Astrocyte (in vitro differentiated cells and primary cell): ENCODE data around the gene DNAAF2. TPM values are rescaled to one million over a fixed set of nuclear protein-coding genes. Genes with fewer than 3 reads are reported as not detected.

Experiments
- DNase-seq: peaks from one replicate; pipeline ENCODE4 v3.0.0-alpha.2; 2010; ENCODE audit warnings: low read depth
- FAIRE-seq: peaks from 2 replicates; lab custom pipeline; 2011; peaks lifted over from hg19 to GRCh38; lab: Jason Lieb, UNC
- H2AFZ ChIP-seq: 2 replicates; pipeline ENCODE4 v1.6.0; 2012; ENCODE audit warnings: low read depth, low read length, inconsistent platforms
- H3K27ac ChIP-seq: 2 replicates; pipeline ENCODE4 v1.5.1; 2011; ENCODE audit warnings: low read depth, low read length, inconsistent platforms
- H3K27me3 ChIP-seq: 2 replicates; pipeline ENCODE4 v1.6.0; 2011; ENCODE audit warnings: low read length, inconsistent platforms; ENCODE audit not compliant: insufficient read depth
- H3K36me3 ChIP-seq: 2 replicates; pipeline ENCODE4 v1.5.1; 2011; ENCODE audit warnings: low read length, inconsistent platforms; ENCODE audit not compliant: insufficient read depth
- H3K4me1 ChIP-seq: 2 replicates; pipeline ENCODE4 v1.5.1; 2011; ENCODE audit warnings: low read length, inconsistent platforms; ENCODE audit not compliant: insufficient read depth
- H3K4me2 ChIP-seq: 2 replicates; pipeline ENCODE4 v1.6.0; 2012; ENCODE audit warnings: low read length, inconsistent platforms
- H3K4me3 ChIP-seq: 2 replicates; pipeline ENCODE4 v1.5.1; 2011; ENCODE audit warnings: low read depth, mild to moderate bottlenecking, low read length, inconsistent platforms; ENCODE audit not compliant: insufficient read depth
- H3K79me2 ChIP-seq: 2 replicates; pipeline ENCODE4 v1.6.0; 2012; ENCODE audit warnings: mild to moderate bottlenecking, low read length, inconsistent platforms; ENCODE audit not compliant: insufficient read depth
- H3K9ac ChIP-seq: 2 replicates; pipeline ENCODE4 v1.6.0; 2012; ENCODE audit warnings: mild to moderate bottlenecking, low read length, inconsistent platforms
- H3K9me3 ChIP-seq: 2 replicates; pipeline ENCODE4 v1.5.1; 2012; ENCODE audit warnings: low read depth, mild to moderate bottlenecking, low read length, inconsistent platforms; ENCODE audit not compliant: insufficient read depth
- H4K20me1 ChIP-seq: 2 replicates; pipeline ENCODE4 v1.6.0; 2012; ENCODE audit warnings: low read length, inconsistent platforms; ENCODE audit not compliant: insufficient read depth
- H3K27ac Mint-ChIP-seq: one replicate; pipeline ENCODE4 v1.8.0; 2021; ENCODE audit warnings: mild to moderate bottlenecking, mixed read lengths; ENCODE audit not compliant: unreplicated experiment
- H3K27me3 Mint-ChIP-seq: one replicate; pipeline ENCODE4 v1.8.0; 2021; ENCODE audit warnings: low read depth, mixed read lengths; ENCODE audit not compliant: unreplicated experiment
- H3K36me3 Mint-ChIP-seq: one replicate; pipeline ENCODE4 v1.8.0; 2021; ENCODE audit warnings: low read depth, mixed read lengths; ENCODE audit not compliant: unreplicated experiment
- H3K4me1 Mint-ChIP-seq: one replicate; pipeline ENCODE4 v1.8.0; 2021; ENCODE audit warnings: low read depth, mixed read lengths; ENCODE audit not compliant: unreplicated experiment
- H3K4me3 Mint-ChIP-seq: one replicate; pipeline ENCODE4 v1.8.0; 2021; ENCODE audit warnings: mild to moderate bottlenecking, moderate library complexity, mixed read lengths; ENCODE audit not compliant: unreplicated experiment
- H3K9me3 Mint-ChIP-seq: one replicate; pipeline ENCODE4 v1.8.0; 2021; ENCODE audit warnings: mild to moderate bottlenecking, mixed read lengths; ENCODE audit not compliant: unreplicated experiment
- CTCF ChIP-seq: IDR thresholded peaks from 2 replicates; pipeline ENCODE4 v1.5.1; 2011; ENCODE audit warnings: low read depth, mild to moderate bottlenecking, inconsistent platforms, low read length, moderate library complexity; ENCODE audit not compliant: insufficient read depth
- EZH2 ChIP-seq: IDR thresholded peaks from 2 replicates; pipeline ENCODE4 v1.6.1; 2012; ENCODE audit warnings: mild to moderate bottlenecking, low read length, inconsistent platforms; ENCODE audit not compliant: insufficient read depth
- total RNA-seq: library from RNA; stranded (reverse); gene quantifications from 2 replicates; pipeline ENCODE4 v1.2.1, GENCODE V29; 2021

DNAAF2 gene
- total RNA-seq, 1 donor from 2014 or later: 10.7 TPM

GRCh38 chr14:49583629-49584028 is 51.4 kb downstream of the DNAAF2 start:
- Mint-ChIP-seq H3K4me3 (peak overlapping the region; percentile 93), H3K4me1 (peaks cover 36% of the 10 kb centered on the region), H3K9me3 (peaks cover 2% of the 10 kb centered on the region), H3K27ac (peak overlapping the region; percentile 97), H3K27me3 (no peaks in the 10 kb centered on the region), H3K36me3 (peaks cover 22% of the 10 kb centered on the region)
- Histone ChIP-seq H3K4me1 (peaks cover 8% of the 10 kb centered on the region), H3K9ac (peak overlapping the region; percentile 97), H3K4me2 (peak overlapping the region; percentile 85), H3K4me3 (peak overlapping the region; percentile 97), H3K9me3 (no peaks in the 10 kb centered on the region), H3K79me2 (peaks cover 71% of the 10 kb centered on the region), H3K27ac (no peak overlapping the region), H3K36me3 (peaks cover 24% of the 10 kb centered on the region), H3K27me3 (no peaks in the 10 kb centered on the region), H4K20me1 (peaks cover 70% of the 10 kb centered on the region), H2AFZ (no peak overlapping the region)
- no peak for TF ChIP-seq CTCF
- no peak for TF ChIP-seq EZH2
- no peak for FAIRE-seq
- DNase-seq: no peak

- Mint-ChIP-seq H3K4me3 (peak overlapping the region; percentile 93), H3K27me3 (no peaks in the 10 kb centered on the region), H3K9me3 (peaks cover 2% of the 10 kb centered on the region), H3K36me3 (peaks cover 26% of the 10 kb centered on the region), H3K27ac (peak overlapping the region; percentile 50), H3K4me1 (peaks cover 37% of the 10 kb centered on the region)
- Histone ChIP-seq H3K27ac (no peak overlapping the region), H3K9me3 (no peaks in the 10 kb centered on the region), H4K20me1 (peaks cover 78% of the 10 kb centered on the region), H2AFZ (no peak overlapping the region), H3K79me2 (peaks cover 71% of the 10 kb centered on the region), H3K4me2 (peak overlapping the region; percentile 6), H3K4me1 (peaks cover 8% of the 10 kb centered on the region), H3K36me3 (peaks cover 30% of the 10 kb centered on the region), H3K27me3 (no peaks in the 10 kb centered on the region), H3K4me3 (no peak overlapping the region), H3K9ac (no peak overlapping the region)
- FAIRE-seq (no peak), DNase-seq (no peak)
- TF ChIP-seq CTCF: no peak
- no peak for TF ChIP-seq EZH2
These were observed 52.7 kb downstream of the DNAAF2 start for GRCh38 chr14:49582113-49582977.
